ENCODE measurements around the gene ABCC8.
A peak's percentile ranks its signal among the peaks of the same experiment; 100 is the strongest.

The ABCC8 gene

GRCh38 chr11:17476317-17477083 is at the start of gene ABCC8:
TSS of gene ABCC8 (minus strand) at chr11:17476845. CDS start at chr11:17476776, 69 bp downstream.
- peak; percentile 49 to 79 (median 72) for DNase-seq

- peak in 1 of 3 experiments; percentile 57 for DNase-seq
These were observed 49.7 kb upstream of the ABCC8 start for GRCh38 chr11:17526326-17526725.

GRCh38 chr11:17525570-17525969 is 48.9 kb upstream of the ABCC8 start:
- DNase-seq = no peak

GRCh38 chr11:17524221-17524620 is 47.6 kb upstream of the ABCC8 start:
- no peak for DNase-seq

GRCh38 chr11:17522655-17523054 is 46.0 kb upstream of the ABCC8 start:
- DNase-seq = no peak

- DNase-seq = peak in 1 of 3 experiments; percentile 4
These were observed 44.7 kb upstream of the ABCC8 start for GRCh38 chr11:17521106-17521900.

GRCh38 chr11:17519061-17519885 is 42.6 kb upstream of the ABCC8 start:
- peak in 1 of 3 experiments; percentile 42 for DNase-seq

- DNase-seq = no peak
These were observed 41.7 kb upstream of the ABCC8 start for GRCh38 chr11:17518366-17518765.

- DNase-seq = no peak
These were observed 40.5 kb upstream of the ABCC8 start for GRCh38 chr11:17517186-17517585.

- DNase-seq = no peak
These were observed 40.0 kb upstream of the ABCC8 start for GRCh38 chr11:17516551-17517150.

GRCh38 chr11:17515443-17516176 is 39.0 kb upstream of the ABCC8 start:
- no peak for DNase-seq

- DNase-seq = no peak
These were observed 37.8 kb upstream of the ABCC8 start for GRCh38 chr11:17514476-17514875.

GRCh38 chr11:17513853-17514252 is 37.2 kb upstream of the ABCC8 start:
- no peak for DNase-seq

- no peak for DNase-seq
These were observed 35.5 kb upstream of the ABCC8 start for GRCh38 chr11:17512101-17512500.

- no peak for DNase-seq
These were observed 34.9 kb upstream of the ABCC8 start for GRCh38 chr11:17511571-17511970.

GRCh38 chr11:17510507-17511206 is 34.0 kb upstream of the ABCC8 start:
- peak in 1 of 3 experiments; percentile 51 for DNase-seq

- no peak for DNase-seq
These were observed 32.1 kb upstream of the ABCC8 start for GRCh38 chr11:17508791-17509190.

GRCh38 chr11:17508306-17508705 is 31.7 kb upstream of the ABCC8 start:
- no peak for DNase-seq

GRCh38 chr11:17507773-17508172 is 31.1 kb upstream of the ABCC8 start:
- DNase-seq = no peak

GRCh38 chr11:17506942-17507341 is 30.3 kb upstream of the ABCC8 start:
- DNase-seq = no peak

- no peak for DNase-seq
These were observed 29.7 kb upstream of the ABCC8 start for GRCh38 chr11:17506314-17506713.
